Large intestine (tissue), 3 donors: ENCODE data around the gene CRYBG3. TPM values are rescaled to one million over a fixed set of nuclear protein-coding genes. Genes with fewer than 3 reads are reported as not detected.
A peak's percentile ranks its signal among the peaks of the same experiment; 100 is the strongest.

Source experiments
- DNase-seq, 2 donors: peaks; one replicate each; pipeline versions ENCODE4 v3.0.0 to v3.0.0-alpha.2; 2013
- H3K27ac ChIP-seq: one replicate; pipeline ENCODE4 v1.5.1; 2013; ENCODE audit warnings: low read length
- H3K27me3 ChIP-seq: 2 replicates; pipeline ENCODE4 v1.6.1; 2013; ENCODE audit warnings: low read length; ENCODE audit not compliant: control insufficient read depth, insufficient read depth
- H3K36me3 ChIP-seq: 2 replicates; pipeline ENCODE4 v1.6.1; 2013; ENCODE audit warnings: low read length; ENCODE audit not compliant: control insufficient read depth, insufficient read depth
- H3K4me1 ChIP-seq: one replicate; pipeline ENCODE4 v1.6.1; 2013; ENCODE audit warnings: low read length; ENCODE audit not compliant: control insufficient read depth, insufficient read depth
- H3K4me3 ChIP-seq: one replicate; pipeline ENCODE4 v1.5.1; 2013; ENCODE audit warnings: low read length
- H3K9me3 ChIP-seq: one replicate; pipeline ENCODE4 v1.6.1; 2013; ENCODE audit warnings: mild to moderate bottlenecking, low read depth, low read length, moderate library complexity; ENCODE audit not compliant: control insufficient read depth
- WGBS: methylation state at CpG from one replicate; pipeline ENCODE4 v1.1.5; 2013; ENCODE audit warnings: low lambda C conversion rate; ENCODE audit not compliant: insufficient coverage; 5-methylcytosine and 5-hydroxymethylcytosine counted together
- polyA plus RNA-seq: library from polyadenylated mRNA; unstranded; fragments of 120-200 nt; gene quantifications from one replicate; pipeline ENCODE4 v1.2.1, GENCODE V29; 2013

The CRYBG3 gene
- polyA plus RNA-seq, 1 donor = 8.9 TPM

DNA sequence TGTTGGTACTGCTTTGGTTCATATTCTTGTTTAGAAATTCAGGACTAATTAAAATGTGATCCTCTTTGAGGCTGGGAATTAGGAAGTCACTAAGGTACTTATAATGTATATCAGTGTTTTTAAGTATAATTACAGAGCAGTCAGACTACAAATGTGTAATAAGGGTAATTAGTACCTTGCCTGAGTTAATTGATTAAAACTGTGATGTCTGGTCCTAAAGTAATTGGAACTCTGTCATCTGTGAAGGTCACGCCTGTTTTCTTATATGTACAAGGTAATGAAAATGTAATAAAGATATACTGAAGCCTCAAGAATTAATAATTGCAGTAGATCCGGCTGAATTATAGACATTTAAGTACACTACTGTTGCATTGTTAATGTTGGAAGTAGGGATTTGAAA is 117.6 kb downstream of the CRYBG3 start:
- Histone ChIP-seq H3K36me3 (peaks cover 28% of the 10 kb centered on the region), H3K27ac (no peak overlapping the region), H3K4me3 (no peak overlapping the region), H3K4me1 (no peaks in the 10 kb centered on the region), H3K9me3 (no peaks in the 10 kb centered on the region), H3K27me3 (no peaks in the 10 kb centered on the region)
- no peak for DNase-seq
- WGBS = 100% methylated on average over 1 of the region's 2 CpGs

- DNase-seq = peak in 1 of 2 donors; percentile 12
- H3K36me3 ChIP-seq = peaks cover 31% of the 10 kb centered on the region
These were observed 118.2 kb downstream of the CRYBG3 start for GRCh38 chr3:97940034-97940433.

DNA sequence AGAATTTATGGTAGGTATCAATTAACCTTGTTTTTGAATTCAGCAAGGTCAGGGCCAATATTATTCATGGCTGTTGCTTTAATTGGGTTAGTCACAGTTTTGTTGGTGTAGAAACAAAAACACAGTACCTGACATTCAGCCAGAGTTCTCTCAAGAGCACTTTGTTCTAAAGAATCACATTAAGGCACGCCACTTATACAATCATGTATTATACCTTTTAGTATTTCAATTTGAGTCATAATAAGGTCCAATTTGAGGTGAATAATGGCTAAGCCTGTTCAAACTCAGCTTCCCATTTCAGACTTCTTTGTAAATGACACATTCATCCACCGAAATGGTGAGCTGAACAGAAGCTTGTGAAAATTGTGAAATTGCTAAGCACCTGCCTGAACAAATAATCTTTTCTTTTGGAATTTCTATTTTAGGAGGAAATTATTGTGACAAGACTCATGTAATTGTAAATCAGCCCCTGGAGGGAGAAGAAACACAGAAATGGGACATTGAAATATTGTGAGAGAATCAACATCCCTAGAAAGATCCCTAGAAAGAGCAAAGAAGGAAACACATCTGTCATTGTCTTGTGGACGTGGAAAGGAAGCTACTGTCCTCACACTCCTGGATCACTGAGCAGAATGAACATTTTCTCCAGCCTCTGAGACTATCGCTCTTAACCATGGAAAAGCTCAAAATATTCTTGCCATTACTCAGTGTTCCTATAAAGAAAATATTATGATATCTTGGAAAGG is 121.2 kb downstream of the CRYBG3 start:
- Histone ChIP-seq H3K9me3 (no peaks in the 10 kb centered on the region), H3K4me3 (no peak overlapping the region), H3K27me3 (no peaks in the 10 kb centered on the region), H3K36me3 (peaks cover 28% of the 10 kb centered on the region), H3K27ac (no peak overlapping the region), H3K4me1 (no peaks in the 10 kb centered on the region)
- WGBS = 100% methylated on average over 1 of the region's 4 CpGs
- DNase-seq = no peak

More at GRCh38 chr3:97940034-97940433, 118.2 kb downstream of the CRYBG3 start:
- H3K27me3 ChIP-seq = no peaks in the 10 kb centered on the region
- H3K4me3 ChIP-seq = no peak overlapping the region
- H3K4me1 ChIP-seq = no peaks in the 10 kb centered on the region
- no peak overlapping the region for H3K27ac ChIP-seq
- no peaks in the 10 kb centered on the region for H3K9me3 ChIP-seq
- WGBS = no CpG with 5 or more reads among the region's 1 CpG

DNA sequence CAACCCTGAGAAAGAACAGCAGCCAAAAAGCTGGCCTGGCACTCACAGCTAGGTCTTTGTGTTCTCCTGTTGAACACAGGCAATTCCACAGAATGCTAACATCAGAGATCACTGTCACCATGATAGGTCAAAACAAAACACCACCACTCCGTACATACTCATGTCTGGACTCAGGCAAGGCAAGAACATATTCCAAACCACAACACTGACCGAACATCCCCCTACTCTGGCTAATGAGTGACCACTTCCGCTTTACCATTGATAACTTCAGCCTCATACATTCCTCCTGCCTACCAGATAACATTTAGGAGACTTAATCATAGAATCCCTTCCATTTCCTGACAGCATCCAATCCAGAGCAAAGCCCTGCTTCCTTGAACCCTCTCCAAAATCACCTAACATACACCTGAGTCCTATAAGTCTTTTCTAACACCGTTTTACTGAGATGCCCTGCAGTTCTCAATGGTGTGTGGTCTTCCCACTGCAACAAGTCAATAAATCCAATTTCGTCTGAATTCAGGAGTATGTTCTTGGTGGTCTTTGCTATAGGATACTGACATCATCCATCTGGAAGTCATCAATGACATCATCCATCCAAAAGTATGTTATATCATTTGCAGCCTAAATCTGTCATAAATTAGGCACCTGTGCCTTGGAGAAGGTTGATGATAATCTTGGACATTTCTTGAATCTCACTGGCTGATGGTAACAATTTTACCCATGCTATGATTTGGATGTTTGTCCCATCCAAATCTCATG is 126.7 kb downstream of the CRYBG3 start:
- Histone ChIP-seq H3K36me3 (peaks cover 54% of the 10 kb centered on the region), H3K27me3 (no peaks in the 10 kb centered on the region), H3K4me1 (peaks cover 3% of the 10 kb centered on the region), H3K4me3 (no peak overlapping the region), H3K9me3 (no peaks in the 10 kb centered on the region), H3K27ac (no peak overlapping the region)
- no peak for DNase-seq
- no CpG with 5 or more reads among the region's 5 CpGs for WGBS

DNA sequence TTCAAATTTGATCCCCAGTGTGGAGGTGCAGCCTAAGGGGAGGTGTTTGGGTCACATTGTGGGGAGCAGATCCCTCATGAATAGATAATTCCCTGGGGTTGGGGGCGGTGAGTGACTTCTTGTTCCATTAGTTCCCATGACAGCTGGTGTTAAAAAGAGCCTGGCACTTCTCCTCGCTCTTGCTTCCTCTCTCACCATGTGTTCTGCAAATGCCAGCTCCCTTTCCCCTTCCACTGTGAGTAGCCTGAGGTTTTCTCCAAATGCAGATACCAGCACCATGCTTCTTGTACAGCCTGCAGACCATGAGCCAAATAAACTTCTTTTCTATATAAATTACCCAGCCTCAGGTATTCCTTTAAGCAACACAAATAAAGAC is 127.3 kb downstream of the CRYBG3 start:
- no peaks in the 10 kb centered on the region for H3K9me3 ChIP-seq
- no peak overlapping the region for H3K4me3 ChIP-seq
- no peaks in the 10 kb centered on the region for H3K27me3 ChIP-seq
- no peak overlapping the region for H3K27ac ChIP-seq
- DNase-seq = no peak
- no CpG with 5 or more reads among the region's 2 CpGs for WGBS
- peaks cover 3% of the 10 kb centered on the region for H3K4me1 ChIP-seq
- H3K36me3 ChIP-seq = peaks cover 59% of the 10 kb centered on the region

DNA sequence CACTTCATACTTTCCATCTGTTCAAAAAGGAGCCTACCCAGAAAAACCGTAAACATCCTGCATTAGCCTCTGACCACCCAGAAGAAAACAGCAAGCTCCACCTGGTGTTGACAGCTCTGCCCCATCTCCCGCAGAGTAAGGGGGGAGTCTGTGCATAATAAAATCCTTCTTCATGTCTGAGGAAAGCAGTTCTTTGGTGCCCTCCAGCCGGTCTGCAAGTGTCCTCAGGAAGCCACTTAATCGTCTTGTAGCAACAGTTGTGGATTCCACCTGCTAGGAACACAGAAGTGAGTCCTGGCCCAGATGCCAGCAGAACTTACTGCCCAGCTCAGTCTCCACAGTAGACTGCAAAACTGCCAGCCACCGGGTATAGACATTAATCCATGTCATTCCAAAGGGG is 127.9 kb downstream of the CRYBG3 start:
- no CpG with 5 or more reads among the region's 5 CpGs for WGBS
- H3K27ac ChIP-seq = no peak overlapping the region
- H3K9me3 ChIP-seq = no peaks in the 10 kb centered on the region
- no peaks in the 10 kb centered on the region for H3K27me3 ChIP-seq
- H3K4me3 ChIP-seq = no peak overlapping the region
- peaks cover 3% of the 10 kb centered on the region for H3K4me1 ChIP-seq
- no peak for DNase-seq
- peaks cover 66% of the 10 kb centered on the region for H3K36me3 ChIP-seq

GRCh38 chr3:97950360-97950759 is 128.5 kb downstream of the CRYBG3 start:
- DNase-seq = no peak
- Histone ChIP-seq H3K4me1 (peaks cover 3% of the 10 kb centered on the region), H3K4me3 (no peak overlapping the region), H3K27ac (no peak overlapping the region), H3K27me3 (no peaks in the 10 kb centered on the region), H3K9me3 (no peaks in the 10 kb centered on the region), H3K36me3 (peaks cover 67% of the 10 kb centered on the region)
- no CpG with 5 or more reads among the region's 3 CpGs for WGBS

- H3K27ac ChIP-seq = no peak overlapping the region
- H3K9me3 ChIP-seq = no peaks in the 10 kb centered on the region
- WGBS = no CpG with 5 or more reads among the region's 3 CpGs
- H3K4me1 ChIP-seq = peaks cover 3% of the 10 kb centered on the region
- no peaks in the 10 kb centered on the region for H3K27me3 ChIP-seq
- DNase-seq = no peak
- H3K36me3 ChIP-seq = peaks cover 56% of the 10 kb centered on the region
- H3K4me3 ChIP-seq = no peak overlapping the region
These were observed 130.5 kb downstream of the CRYBG3 start for GRCh38 chr3:97952280-97952679.

DNA sequence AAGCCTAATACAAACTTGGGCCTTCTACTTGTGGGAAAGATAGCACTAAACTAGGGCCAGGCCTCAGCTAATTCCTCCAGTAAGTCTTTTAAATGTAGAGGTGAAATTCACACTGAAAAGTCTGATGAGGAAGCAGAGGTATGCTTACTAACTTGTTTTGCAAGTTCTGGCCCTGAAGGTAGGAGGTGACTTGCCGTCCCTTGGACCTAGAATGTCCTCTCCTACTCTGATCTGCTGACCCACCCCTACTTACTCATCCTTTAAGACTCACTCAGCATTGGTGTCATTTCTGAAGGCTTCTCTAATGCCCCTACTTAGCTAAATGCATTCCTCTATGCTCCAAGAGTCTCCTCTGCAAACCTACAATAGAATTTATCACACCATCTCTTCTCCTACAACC is 131.1 kb downstream of the CRYBG3 start:
- DNase-seq = no peak
- Histone ChIP-seq H3K27ac (no peak overlapping the region), H3K36me3 (peaks cover 61% of the 10 kb centered on the region), H3K4me1 (peaks cover 3% of the 10 kb centered on the region), H3K27me3 (no peaks in the 10 kb centered on the region), H3K9me3 (no peaks in the 10 kb centered on the region), H3K4me3 (no peak overlapping the region)
- WGBS = no CpG with 5 or more reads among the region's 1 CpG

GRCh38 chr3:97954228-97954827 is 132.5 kb downstream of the CRYBG3 start:
- H3K4me3 ChIP-seq = no peak overlapping the region
- no peaks in the 10 kb centered on the region for H3K27me3 ChIP-seq
- H3K4me1 ChIP-seq = no peaks in the 10 kb centered on the region
- DNase-seq = no peak
- peaks cover 64% of the 10 kb centered on the region for H3K36me3 ChIP-seq
- WGBS = no CpG with 5 or more reads among the region's 9 CpGs
- H3K9me3 ChIP-seq = no peaks in the 10 kb centered on the region
- no peak overlapping the region for H3K27ac ChIP-seq
